Neutrophil (primary cell): ENCODE results near the gene UBFD1.

Experiments
- H3K27ac ChIP-seq: fragments of 200-600 bp; sonication (generic); 2 replicates; pipeline ENCODE4 v1.5.1; 2016; ENCODE audit warnings: mild to moderate bottlenecking, moderate library complexity
- H3K27me3 ChIP-seq: fragments of 200-600 bp; sonication (generic); 2 replicates; pipeline ENCODE4 v1.6.0; 2016; ENCODE audit warnings: mild to moderate bottlenecking
- H3K36me3 ChIP-seq: fragments of 200-600 bp; sonication (generic); 2 replicates; pipeline ENCODE4 v1.5.1; 2017
- H3K4me1 ChIP-seq, 2 experiments: fragments of 200-600 bp in 1 of 2; sonication (generic) in 1 of 2; 1 replicate in 1 of 2; 2 replicates in 1 of 2; pipeline versions ENCODE4 v1.5.1 to v1.6.1; 2013 to 2016; ENCODE audit warnings: low read depth in 1 of 2, low read length in 1 of 2, mild to moderate bottlenecking in 1 of 2, moderate library complexity in 1 of 2; ENCODE audit not compliant: control insufficient read depth in 1 of 2, insufficient read depth in 1 of 2
- H3K4me3 ChIP-seq, 2 experiments: fragments of 200-600 bp in 1 of 2; sonication (generic) in 1 of 2; 1 replicate in 1 of 2; 2 replicates in 1 of 2; pipeline ENCODE4 v1.5.1; 2013 to 2016; ENCODE audit warnings: low read depth in 1 of 2, low read length in 1 of 2, mild to moderate bottlenecking in 1 of 2, moderate library complexity in 1 of 2
- H3K9me3 ChIP-seq: fragments of 200-600 bp; sonication (generic); 2 replicates; pipeline ENCODE4 v1.5.1; 2016
- CTCF ChIP-seq: fragments of 200-600 bp; sonication (generic); IDR thresholded peaks from 2 replicates; pipeline ENCODE4 v1.5.1; 2016; ENCODE audit warnings: antibody characterized with exemption

The UBFD1 gene

DNA sequence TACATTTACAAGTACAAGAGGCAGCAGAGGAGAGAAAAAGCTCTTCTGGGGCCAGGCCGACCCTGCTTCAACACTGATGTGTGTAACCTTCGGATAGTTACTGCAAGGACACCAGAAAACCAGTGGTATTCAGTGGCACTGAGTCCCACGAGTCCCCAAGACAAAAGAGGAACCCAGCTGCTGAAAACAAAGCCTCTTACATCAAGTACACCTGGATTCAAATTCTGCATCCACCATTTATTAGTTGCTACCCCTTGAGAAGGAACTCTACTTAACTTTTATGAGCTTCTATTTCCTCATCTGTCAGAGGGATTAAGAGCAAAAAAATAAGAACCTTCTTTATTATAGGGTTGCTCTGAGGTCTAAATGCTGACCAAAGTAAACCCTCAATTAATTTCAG lies 3.0 kb upstream of the UBFD1 start:
- Histone ChIP-seq H3K4me3 (no peak overlapping the region), H3K9me3 (no peaks in the 10 kb centered on the region), H3K4me1 (peaks cover 11 to 16% of the 10 kb centered on the region in 2 experiments), H3K27me3 (no peaks in the 10 kb centered on the region), H3K36me3 (no peaks in the 10 kb centered on the region), H3K27ac (no peak overlapping the region)
- TF ChIP-seq CTCF = no peak

- Histone ChIP-seq H3K27ac (peak overlapping the region; percentile 78), H3K4me3 (peak overlapping the region; percentile 75 to 81), H3K4me1 (peaks cover 11 to 16% of the 10 kb centered on the region in 2 experiments), H3K36me3 (peaks cover 5% of the 10 kb centered on the region), H3K9me3 (no peaks in the 10 kb centered on the region), H3K27me3 (no peaks in the 10 kb centered on the region)
- TF ChIP-seq CTCF = no peak
These were observed 514 bp downstream of the UBFD1 start for GRCh38 chr16:23557779-23558702.

DNA sequence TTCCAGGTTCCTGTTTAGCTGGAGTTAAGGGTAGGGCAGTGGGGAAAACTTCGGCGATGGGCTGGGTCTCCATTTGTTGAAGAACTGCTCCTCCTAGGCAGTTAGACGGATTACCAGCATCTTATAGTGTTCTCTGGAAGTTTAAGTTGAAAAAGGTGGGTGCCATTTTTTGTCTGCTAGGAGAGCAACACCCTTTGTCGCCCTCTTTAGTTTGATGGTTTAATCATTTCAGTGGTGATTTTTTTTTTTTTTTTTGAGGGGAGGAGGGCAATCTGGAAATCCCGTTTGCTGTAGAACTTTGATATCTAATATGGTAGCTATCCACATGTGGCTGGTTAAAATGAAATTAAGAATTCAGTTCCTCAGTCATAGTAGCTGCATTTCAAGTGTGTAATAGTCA lies 4.1 kb downstream of the UBFD1 start:
- Histone ChIP-seq H3K4me1 (peaks cover 11 to 16% of the 10 kb centered on the region in 2 experiments), H3K27me3 (no peaks in the 10 kb centered on the region), H3K4me3 (no peak overlapping the region), H3K9me3 (no peaks in the 10 kb centered on the region), H3K36me3 (peaks cover 37% of the 10 kb centered on the region), H3K27ac (no peak overlapping the region)
- TF ChIP-seq CTCF = no peak

- H3K9me3 ChIP-seq = no peaks in the 10 kb centered on the region
- H3K4me3 ChIP-seq = no peak overlapping the region
- peaks cover 7 to 11% of the 10 kb centered on the region in 2 experiments for H3K4me1 ChIP-seq
- H3K27me3 ChIP-seq = no peaks in the 10 kb centered on the region
- TF ChIP-seq CTCF = no peak
- peaks cover 46% of the 10 kb centered on the region for H3K36me3 ChIP-seq
- no peak overlapping the region for H3K27ac ChIP-seq
These were observed 5.0 kb downstream of the UBFD1 start for GRCh38 chr16:23562505-23562904.

DNA sequence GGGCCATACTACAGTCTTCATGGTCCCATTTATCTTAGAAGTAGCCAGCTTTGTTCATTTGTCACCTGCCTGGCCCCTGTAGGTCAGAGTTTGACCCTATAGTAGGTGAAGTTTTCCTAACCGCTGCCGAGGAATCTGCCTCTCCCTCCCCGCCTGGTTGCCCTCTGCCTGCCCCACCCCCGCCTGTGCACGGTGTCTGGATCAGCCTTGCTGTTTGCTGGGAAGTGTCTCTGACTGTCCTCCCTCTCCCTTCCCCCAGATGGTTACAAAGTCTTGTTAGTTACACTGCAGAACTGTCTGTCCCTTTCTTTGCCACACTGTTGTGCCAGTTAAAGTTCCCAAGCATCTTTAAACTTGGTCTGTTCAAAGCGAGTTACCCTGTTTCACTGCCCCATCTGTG lies 5.7 kb downstream of the UBFD1 start:
- H3K9me3 ChIP-seq = no peaks in the 10 kb centered on the region
- H3K4me3 ChIP-seq = no peak overlapping the region
- H3K36me3 ChIP-seq = peaks cover 50% of the 10 kb centered on the region
- no peak overlapping the region for H3K27ac ChIP-seq
- no peaks in the 10 kb centered on the region for H3K27me3 ChIP-seq
- H3K4me1 ChIP-seq = peaks cover 3 to 6% of the 10 kb centered on the region in 2 experiments
- TF ChIP-seq CTCF = no peak
